HG02623 (cell line): ENCODE results near the gene PDLIM5.

ENCODE experiments used
- ATAC-seq: cut with Tn5 transposase; IDR thresholded peaks from one replicate; pipeline ENCODE4 v1.9.1; 2021; ENCODE audit warnings: moderate library complexity; ENCODE audit not compliant: unreplicated experiment

The PDLIM5 gene

GRCh38 chr4:94525993-94526728, 74.4 kb downstream of the PDLIM5 start:
- ATAC-seq: peak; percentile 57

DNA sequence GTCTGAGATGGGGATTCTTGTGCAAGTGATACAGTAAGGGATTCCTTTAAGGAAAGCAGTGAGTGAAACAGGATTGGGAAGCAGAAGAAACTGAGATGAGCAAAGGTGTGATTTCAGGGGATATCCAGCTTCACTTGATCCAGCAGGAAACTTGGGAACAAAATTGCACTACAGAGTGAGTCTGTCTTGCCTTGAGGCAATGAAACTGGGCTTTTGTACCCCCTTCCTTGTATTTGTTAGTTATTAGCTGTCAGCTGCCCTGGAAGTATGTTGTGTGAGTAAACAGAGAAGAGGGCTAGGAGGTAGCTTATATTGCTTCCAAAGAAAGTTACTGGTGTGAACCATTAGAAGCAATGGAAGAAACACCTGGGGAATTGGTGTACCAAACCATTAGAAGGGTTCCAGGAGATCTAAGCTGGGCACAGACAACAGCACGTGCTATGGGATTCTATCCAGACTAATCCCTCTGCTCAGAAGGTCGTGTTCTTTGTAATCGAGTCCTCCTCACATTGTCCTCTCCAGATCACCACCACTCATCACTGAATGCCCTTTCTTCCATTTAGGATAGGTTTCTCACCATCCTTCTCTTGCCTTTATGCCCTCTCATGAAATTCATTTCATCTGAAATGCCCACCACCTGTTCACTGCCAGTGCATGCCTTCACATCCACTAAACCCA, 76.0 kb downstream of the PDLIM5 start:
- ATAC-seq: no peak

DNA sequence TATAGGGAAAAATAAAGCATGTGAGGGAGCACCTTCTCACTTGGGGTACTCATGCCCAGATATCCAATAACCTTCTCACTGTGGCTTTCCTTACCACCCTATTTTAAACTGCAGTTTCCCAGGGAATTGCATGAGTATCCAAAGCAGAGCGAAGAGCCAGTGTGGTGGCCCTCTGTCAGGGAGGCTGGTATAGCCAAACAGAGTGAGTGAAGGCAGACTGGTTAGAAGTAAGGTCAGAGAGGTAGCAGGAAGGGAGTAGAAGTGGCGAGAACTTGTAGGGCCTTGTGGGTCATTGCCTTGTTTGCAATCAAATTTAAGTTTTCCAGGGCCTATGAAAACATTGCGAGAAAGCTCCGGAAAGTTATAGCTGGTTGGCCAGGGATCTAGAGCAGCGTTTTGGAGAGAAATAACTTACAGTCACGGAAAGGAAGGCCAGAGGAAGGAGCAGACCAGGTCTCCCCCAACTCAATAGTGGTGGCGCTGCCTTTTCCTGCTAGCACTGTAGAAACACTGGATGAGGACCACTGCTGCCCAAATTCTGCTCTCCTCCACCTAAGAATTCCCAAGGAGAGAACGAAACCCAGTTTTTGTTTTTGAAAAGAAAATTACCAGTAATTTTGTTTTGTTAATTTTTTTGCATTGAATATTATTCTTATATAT, 77.2 kb downstream of the PDLIM5 start:
- ATAC-seq: no peak

GRCh38 chr4:94530073-94530472, 78.3 kb downstream of the PDLIM5 start:
- no peak for ATAC-seq

GRCh38 chr4:94531991-94532789, 80.4 kb downstream of the PDLIM5 start:
- no peak for ATAC-seq

DNA sequence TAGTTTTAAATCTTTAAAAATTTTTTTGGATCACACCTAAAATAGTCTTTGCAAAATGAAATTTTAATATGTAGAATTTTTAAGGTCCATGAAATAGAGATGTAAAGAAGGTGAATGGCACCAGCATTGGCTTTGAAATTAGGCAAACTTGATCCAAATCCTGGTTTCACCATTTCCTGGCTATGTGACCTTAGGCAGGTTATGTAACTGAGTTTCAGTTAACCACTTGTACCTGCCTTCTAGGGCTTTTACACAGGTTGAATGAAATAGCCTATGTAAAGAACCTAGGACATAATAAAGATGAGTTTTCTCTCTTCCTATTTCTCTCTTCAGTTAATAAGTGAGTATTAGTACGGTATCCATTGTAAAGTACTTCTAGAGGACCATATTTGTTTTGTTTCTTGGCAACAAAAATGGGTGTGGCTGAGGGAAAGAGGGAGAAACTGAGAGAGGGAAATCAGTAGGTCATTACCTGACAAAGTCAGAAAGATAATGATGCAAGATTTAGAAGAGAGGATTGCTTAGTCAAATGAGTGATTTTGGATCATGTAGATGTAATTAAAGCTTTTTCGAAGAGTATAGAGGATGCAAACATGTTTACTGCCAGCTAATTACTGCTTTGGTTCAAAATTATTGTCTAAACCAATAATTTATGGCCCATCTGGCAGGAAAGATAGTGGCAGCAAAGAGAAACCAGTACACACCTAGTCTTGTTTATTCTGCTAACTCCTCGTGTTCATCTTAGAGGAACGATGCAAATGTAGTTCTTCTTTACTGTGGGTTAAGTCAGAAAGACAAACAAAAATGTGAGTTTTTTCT, 81.9 kb downstream of the PDLIM5 start:
- ATAC-seq: no peak

DNA sequence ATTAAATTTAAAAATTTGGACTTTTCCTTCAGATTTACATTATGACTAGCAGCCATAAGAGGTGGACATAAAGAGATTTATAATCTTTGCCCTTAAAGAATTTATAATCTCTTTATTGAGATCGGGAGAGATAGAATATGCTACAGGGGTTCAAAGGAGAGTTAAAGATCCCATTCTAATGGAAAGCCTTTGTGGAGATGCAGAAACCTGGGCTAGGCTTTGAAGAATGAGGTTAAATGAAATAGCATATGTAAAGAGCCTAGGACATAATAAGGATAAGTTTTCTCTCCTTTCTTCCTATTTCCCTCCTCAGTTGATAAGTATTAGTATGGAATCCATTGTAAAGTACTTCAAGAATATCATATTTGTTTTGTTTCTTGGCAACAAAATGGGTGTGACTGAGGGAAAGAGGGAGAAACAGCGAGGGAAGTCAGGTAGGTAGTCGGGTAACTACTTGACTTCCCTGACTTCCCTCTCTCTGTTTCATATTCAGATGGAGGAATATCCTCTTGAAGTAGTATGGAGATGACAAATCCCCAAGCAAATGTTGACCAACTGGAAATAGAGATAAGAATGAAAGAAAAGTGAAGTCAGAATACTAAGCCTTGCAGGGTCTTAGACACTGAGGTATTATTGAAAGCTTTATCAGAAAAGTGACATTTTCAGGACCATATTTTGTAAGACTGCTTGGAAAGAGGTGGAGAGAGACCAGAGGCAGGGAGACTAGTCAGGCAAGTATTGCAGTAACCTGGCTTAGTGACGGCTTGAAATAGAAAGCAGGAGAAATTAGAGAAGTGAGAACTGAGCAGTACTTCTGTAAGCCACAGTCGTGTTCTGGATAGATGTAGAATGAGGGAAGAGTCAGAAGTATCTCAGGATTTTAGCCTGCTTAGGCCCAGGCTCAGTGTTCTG, 82.9 kb downstream of the PDLIM5 start:
- peak; percentile 96 for ATAC-seq

DNA sequence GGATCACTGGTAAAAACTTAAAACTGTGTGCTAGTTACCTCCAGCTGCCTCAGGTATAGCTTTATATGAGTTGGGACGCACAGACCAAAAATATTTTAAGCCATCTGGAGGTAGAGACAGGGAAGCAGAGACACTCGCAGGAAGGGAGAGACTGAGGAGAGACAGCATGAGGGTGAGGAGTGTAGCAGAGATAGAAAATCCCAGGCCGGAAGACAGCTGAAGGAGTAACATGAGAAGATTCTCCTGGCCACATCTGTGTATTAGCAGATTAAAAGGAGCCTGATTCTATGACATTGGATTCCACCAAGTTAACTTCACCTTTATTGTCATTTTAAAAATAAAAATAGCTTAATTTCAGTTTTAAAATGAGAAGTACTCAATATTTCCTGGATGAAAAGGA, 84.3 kb downstream of the PDLIM5 start:
- ATAC-seq: no peak

DNA sequence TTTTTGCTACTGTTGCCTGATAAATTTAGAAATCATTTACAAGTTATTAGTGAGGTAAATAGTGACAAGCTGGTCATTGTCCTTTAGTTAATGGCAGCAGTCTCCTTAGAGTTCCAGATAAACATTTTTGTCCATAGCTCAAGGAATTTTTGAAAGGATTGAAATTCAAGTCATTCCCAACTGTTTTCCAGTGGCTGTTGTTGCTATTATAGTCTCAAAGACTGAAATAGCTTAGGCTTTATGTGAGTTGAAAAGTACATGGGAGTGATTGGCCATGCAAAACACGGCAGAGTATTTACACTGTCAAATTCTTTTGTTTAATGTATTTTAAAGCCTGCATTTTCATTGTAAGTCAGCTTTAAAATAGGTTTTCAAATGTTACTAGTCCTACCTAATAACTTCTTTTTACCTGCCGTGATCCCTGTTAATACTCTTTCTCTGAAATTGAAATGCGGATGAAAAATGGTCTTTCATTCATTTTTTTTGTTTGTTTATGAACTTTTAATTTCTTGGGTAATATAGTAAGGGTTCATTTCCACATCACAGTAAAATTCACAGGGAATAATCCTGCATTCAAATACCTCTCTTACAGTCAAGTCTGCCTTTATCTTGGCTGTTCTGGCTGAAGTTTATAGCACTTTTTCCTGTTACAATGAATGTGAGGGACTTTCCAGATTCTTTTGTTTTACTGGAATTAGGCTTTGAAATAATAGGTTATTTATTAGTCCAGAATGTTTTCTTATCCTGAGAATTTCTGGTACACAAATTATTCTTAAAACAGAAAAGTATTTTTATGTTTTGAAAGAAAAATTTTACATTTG, 85.1 kb downstream of the PDLIM5 start:
- no peak for ATAC-seq

DNA sequence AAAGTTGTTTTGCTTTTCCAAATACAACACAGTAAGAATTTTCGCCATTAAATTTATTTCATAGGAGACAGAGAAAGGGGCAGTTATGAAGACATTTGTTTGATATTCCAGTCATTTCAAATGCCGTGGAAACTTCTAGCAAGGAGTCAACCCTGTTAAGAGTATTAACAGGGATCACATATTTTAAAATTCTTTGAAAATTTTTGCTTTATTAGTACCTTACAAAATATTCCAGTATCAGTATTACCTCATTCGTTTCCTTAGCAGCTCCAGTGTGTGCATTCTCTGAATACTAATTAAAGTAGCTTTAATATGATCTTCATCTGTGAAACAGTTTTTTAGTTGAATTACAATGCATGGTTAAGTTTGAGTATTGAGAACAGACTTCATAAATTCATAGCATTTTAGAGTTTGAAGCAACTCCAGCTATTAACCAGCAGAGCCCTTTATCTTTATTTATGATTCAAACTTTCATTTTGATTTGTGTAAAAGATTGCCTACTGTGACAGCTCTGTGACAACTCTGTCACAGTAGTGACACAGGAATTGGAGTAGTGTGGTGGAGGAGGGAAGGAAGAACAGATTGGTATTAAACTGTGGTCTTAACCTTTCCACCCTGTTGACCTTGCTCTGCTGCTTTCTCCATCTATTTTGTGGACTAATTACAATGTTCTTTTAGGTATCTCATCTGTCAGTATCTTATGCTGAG, 86.3 kb downstream of the PDLIM5 start:
- no peak for ATAC-seq

DNA sequence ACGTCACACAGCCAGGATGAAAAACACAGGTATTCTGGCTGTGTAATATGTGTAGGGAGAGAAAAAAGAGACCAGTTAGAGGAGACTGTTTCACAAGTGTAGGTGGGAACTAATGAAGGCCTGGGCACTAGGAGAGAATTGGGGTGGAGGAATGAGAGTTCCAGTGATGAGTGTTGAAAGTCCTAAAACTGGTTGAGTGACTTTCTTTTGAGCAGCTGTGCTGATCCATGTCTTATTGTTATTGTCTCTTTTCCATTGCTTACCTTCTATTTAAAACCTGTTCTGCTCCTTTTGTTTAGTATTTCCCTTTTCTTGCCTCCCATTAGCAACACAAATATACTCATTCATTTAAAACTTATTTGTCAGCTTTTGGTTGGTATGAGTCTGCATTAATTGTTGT, 88.7 kb downstream of the PDLIM5 start:
- no peak for ATAC-seq

GRCh38 chr4:94544811-94545210, 93.1 kb downstream of the PDLIM5 start:
- no peak for ATAC-seq

DNA sequence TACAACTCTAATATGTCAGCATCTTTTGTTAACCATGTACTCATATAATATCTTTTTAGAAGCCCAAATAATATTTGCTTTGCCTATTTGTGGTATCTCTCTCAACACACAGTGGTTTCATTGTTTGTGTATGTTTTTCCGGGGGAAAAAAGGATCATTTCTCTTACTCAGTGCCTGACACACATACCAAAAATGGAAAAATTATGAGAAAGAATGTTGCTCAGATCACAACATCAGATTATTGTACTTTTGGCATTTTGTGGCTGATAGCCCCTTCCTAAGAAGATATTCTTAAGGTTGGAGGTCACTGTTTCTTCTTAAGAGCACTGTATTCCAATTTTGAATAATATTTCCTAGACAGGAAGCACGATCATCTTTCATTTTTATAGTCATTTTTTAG, 93.6 kb downstream of the PDLIM5 start:
- no peak for ATAC-seq

DNA sequence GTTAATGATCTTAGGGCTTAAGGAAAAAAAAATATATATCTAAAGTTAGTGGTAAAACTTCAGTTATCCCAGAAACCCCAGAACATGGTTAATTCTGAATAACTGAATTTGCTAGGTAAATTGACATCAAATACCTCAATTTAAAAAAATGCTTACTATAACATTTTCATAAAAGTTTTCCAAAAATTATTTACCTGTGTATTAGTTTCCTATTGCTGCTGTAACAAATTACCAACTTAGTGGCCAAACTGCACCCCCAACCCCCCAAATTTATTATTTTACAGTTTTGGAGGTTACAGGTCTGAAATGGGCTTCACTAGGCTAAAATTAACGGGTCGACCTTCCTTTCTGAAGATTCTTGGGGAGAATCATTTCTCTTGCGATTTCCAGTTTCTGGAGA, 95.2 kb downstream of the PDLIM5 start:
- no peak for ATAC-seq

- ATAC-seq: no peak
Observed at GRCh38 chr4:94548571-94548970, 96.8 kb downstream of the PDLIM5 start.

- ATAC-seq: no peak
Observed at GRCh38 chr4:94550352-94550751, 98.6 kb downstream of the PDLIM5 start.

DNA sequence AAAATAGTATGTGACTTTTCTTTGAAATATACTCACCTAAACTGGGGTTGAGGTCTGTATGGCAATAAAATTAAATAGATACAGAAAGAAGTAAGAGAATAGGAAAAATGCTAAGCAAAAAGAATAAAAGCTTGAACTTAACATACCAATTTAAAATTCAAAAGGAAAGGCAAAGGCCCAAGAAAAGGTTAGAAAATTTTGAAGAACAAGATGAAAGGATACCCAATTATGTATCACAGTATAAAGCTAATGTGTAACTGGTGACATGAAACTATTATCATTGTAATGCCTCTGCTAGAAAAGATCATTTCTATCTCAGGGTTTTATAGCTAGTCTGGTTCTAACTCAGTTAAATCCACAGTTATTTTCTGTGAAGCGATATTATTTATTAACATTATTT, 99.1 kb downstream of the PDLIM5 start:
- no peak for ATAC-seq
